Panc1 (cell line): ENCODE measurements around the gene SLC12A4. TPM values are rescaled to one million over a fixed set of nuclear protein-coding genes. Genes with fewer than 3 reads are reported as not detected.

ENCODE experiments used
- ATAC-seq: fragments of 200-7000 bp; cut with Tn5 transposase; 2 replicates; pipeline ENCODE4 v1.9.1; 2020; ENCODE audit warnings: mild to moderate bottlenecking, moderate library complexity
- BruUV-seq: library from RNA; stranded (reverse); fragments of 400-500 nt; replicated peaks from 2 replicates; lab custom pipeline; 2021; lab: Mats Ljungman, UMichigan
- CTCF ChIA-PET: fragments of 300-600 bp; sonication (Branson Sonifier 250); formaldehyde crosslinking; loops from one replicate; lab custom pipeline; 2022; ENCODE audit warnings: antibody characterized with exemption; lab: Charles Lee
- POLR2A ChIA-PET: fragments of 300-600 bp; sonication (Branson Sonifier 250); formaldehyde crosslinking; loops from one replicate; lab custom pipeline; 2022; ENCODE audit warnings: antibody characterized with exemption; lab: Charles Lee
- DNase-seq: peaks from one replicate; pipeline ENCODE4 v3.0.0-alpha.2; 2010; ENCODE audit warnings: low read depth, low spot score
- H3K27ac ChIP-seq: 2 replicates; pipeline ENCODE4 v1.5.1; 2011; ENCODE audit warnings: mild to moderate bottlenecking, low read length, inconsistent platforms
- H3K27me3 ChIP-seq: fragments of 200-500 bp; sonication (Bioruptor generic); 2 replicates; pipeline ENCODE4 v1.6.0; 2014; ENCODE audit warnings: low read length, inconsistent platforms; ENCODE audit not compliant: control insufficient read depth, insufficient read depth
- H3K36me3 ChIP-seq: fragments of 200-500 bp; sonication (Bioruptor generic); 2 replicates; pipeline ENCODE4 v1.5.1; 2014; ENCODE audit warnings: inconsistent platforms, mild to moderate bottlenecking, low read length, moderate library complexity; ENCODE audit not compliant: control insufficient read depth, insufficient read depth
- H3K4me1 ChIP-seq: 2 replicates; pipeline ENCODE4 v1.5.1; 2011; ENCODE audit warnings: inconsistent platforms, mild to moderate bottlenecking, low read length, moderate library complexity; ENCODE audit not compliant: control insufficient read depth, insufficient read depth
- H3K4me3 ChIP-seq, 2 experiments: 2 replicates each; pipeline ENCODE4 v1.5.1; 2011 to 2012; ENCODE audit warnings: low read depth in 2 of 2, low read length in 2 of 2, mild to moderate bottlenecking in 2 of 2, inconsistent platforms in 1 of 2, moderate library complexity in 1 of 2
- H3K9me3 ChIP-seq: fragments of 200-500 bp; sonication (Bioruptor generic); 2 replicates; pipeline ENCODE4 v1.5.1; 2014; ENCODE audit warnings: low read depth, mild to moderate bottlenecking, inconsistent platforms, low read length, moderate library complexity; ENCODE audit not compliant: control insufficient read depth, insufficient read depth
- POLR2AphosphoS5 ChIP-seq: IDR thresholded peaks from 2 replicates; pipeline ENCODE4 v1.6.1; 2012; ENCODE audit warnings: mild to moderate bottlenecking, low read depth, low read length, moderate library complexity
- SIN3A ChIP-seq: IDR thresholded peaks from 2 replicates; pipeline ENCODE4 v1.6.1; 2012; ENCODE audit warnings: low read depth, mild to moderate bottlenecking, low read length, moderate library complexity, borderline replicate concordance; ENCODE audit not compliant: insufficient read depth
- TCF7L2 ChIP-seq: IDR thresholded peaks from 2 replicates; pipeline ENCODE4 v1.6.1; 2011; ENCODE audit warnings: mild to moderate bottlenecking, low read depth, low read length, inconsistent platforms
- in situ Hi-C: cut with HindIII; loops from 2 replicates; pipeline ENCODE4 v1.10.0; 2016; ENCODE audit warnings: low sequenced_read_pairs, low pct_unique_long_range_greater_than_20kb
- intact Hi-C: fragments of 100-400 bp; cut with micrococcal nuclease; formaldehyde crosslinking; loops from one replicate; pipeline ENCODE4 v1.10.0; 2022; ENCODE audit not compliant: unreplicated experiment
- total RNA-seq: library from RNA; stranded (reverse); gene quantifications from one replicate; pipeline ENCODE4 v1.2.1, GENCODE V29; 2021; ENCODE audit not compliant: unreplicated experiment
- TF ChIP-seq, protein P1 (sequence below), 2 experiments: IDR thresholded peaks; 2 replicates each; pipeline ENCODE4 v1.6.1; 2011 to 2012; ENCODE audit warnings: low read depth in 2 of 2, control low read depth in 1 of 2, low read length in 1 of 2, mild to moderate bottlenecking in 1 of 2, moderate library complexity in 1 of 2; ENCODE audit not compliant: insufficient read depth in 1 of 2
- TF ChIP-seq, protein P2 (sequence below): fragments of 450-650 bp; IDR thresholded peaks from 2 replicates; pipeline ENCODE4 v1.5.1; 2017; ENCODE audit warnings: mild to moderate bottlenecking

SLC12A4 gene
- total RNA-seq, 1 experiment from 2014 or later = 31.8 TPM

DNA sequence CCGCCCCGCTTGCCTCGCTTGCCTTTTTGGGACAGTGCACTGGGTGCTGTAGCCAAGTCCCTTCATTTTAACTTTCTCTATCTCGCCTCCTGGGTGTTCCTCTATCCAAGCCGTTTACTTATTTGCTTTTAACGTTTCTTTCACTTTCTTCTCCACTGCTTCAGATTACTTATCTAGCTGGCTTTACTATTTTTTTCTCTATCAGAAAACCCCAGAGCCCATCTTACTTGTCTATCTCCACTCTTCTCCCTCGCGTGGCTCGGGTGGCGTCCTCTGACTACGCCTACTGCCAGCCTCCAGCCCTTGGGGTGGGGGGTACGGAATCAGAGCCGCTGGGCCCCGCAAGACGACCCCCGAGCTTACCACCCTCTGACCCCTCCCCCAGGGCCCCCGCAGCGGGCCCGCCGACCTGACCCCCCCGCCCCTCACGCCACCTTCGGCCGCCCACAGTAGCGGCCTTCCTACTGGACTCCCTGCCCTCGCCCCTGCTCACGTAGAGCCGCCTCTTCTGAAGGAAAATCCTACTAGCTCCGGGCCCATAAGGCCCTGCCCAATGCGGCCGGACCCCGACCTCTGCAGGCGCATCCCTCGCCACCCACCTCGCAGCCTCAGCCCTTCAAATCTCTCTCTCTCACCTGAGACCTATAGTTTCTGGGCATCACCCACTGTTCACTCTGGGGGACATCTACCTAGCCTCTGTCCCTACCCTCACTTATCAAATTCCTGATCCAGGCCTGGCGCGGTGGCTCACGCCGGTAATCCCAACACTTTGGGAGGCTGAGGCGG is 1.0 kb upstream of the SLC12A4 start:
- Histone ChIP-seq H3K36me3 (no peaks in the 10 kb centered on the region), H3K9me3 (no peaks in the 10 kb centered on the region), H3K4me3 (peak overlapping the region; percentile 69 to 85), H3K27ac (peak overlapping the region; percentile 54), H3K27me3 (no peaks in the 10 kb centered on the region), H3K4me1 (peaks cover 15% of the 10 kb centered on the region)
- ChIA-PET CTCF (interaction anchor here (0.6 to 0.7 kb wide), 2 partner anchors 26 to 294 kb away, joined by 10 to 12 read pairs; no protein-coding TSS in a partner anchor), POLR2A (no interaction called here)
- ATAC-seq (no peak; the same call in 1 of the 2 replicates), DNase-seq (no peak)
- in situ Hi-C loops = no loop called here
- intact Hi-C loops = no loop called here
- TF ChIP-seq TCF7L2 (no peak), POLR2AphosphoS5 (no peak), SIN3A (no peak)
- TF ChIP-seq, protein P1, sequence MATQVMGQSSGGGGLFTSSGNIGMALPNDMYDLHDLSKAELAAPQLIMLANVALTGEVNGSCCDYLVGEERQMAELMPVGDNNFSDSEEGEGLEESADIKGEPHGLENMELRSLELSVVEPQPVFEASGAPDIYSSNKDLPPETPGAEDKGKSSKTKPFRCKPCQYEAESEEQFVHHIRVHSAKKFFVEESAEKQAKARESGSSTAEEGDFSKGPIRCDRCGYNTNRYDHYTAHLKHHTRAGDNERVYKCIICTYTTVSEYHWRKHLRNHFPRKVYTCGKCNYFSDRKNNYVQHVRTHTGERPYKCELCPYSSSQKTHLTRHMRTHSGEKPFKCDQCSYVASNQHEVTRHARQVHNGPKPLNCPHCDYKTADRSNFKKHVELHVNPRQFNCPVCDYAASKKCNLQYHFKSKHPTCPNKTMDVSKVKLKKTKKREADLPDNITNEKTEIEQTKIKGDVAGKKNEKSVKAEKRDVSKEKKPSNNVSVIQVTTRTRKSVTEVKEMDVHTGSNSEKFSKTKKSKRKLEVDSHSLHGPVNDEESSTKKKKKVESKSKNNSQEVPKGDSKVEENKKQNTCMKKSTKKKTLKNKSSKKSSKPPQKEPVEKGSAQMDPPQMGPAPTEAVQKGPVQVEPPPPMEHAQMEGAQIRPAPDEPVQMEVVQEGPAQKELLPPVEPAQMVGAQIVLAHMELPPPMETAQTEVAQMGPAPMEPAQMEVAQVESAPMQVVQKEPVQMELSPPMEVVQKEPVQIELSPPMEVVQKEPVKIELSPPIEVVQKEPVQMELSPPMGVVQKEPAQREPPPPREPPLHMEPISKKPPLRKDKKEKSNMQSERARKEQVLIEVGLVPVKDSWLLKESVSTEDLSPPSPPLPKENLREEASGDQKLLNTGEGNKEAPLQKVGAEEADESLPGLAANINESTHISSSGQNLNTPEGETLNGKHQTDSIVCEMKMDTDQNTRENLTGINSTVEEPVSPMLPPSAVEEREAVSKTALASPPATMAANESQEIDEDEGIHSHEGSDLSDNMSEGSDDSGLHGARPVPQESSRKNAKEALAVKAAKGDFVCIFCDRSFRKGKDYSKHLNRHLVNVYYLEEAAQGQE (IDR thresholded peaks at IDR 0.05; ENCODE audit: insufficient read depth in 1 of 2, low read depth in 2 of 2, low read length in 1 of 2) = no peak
- TF ChIP-seq, protein P2, sequence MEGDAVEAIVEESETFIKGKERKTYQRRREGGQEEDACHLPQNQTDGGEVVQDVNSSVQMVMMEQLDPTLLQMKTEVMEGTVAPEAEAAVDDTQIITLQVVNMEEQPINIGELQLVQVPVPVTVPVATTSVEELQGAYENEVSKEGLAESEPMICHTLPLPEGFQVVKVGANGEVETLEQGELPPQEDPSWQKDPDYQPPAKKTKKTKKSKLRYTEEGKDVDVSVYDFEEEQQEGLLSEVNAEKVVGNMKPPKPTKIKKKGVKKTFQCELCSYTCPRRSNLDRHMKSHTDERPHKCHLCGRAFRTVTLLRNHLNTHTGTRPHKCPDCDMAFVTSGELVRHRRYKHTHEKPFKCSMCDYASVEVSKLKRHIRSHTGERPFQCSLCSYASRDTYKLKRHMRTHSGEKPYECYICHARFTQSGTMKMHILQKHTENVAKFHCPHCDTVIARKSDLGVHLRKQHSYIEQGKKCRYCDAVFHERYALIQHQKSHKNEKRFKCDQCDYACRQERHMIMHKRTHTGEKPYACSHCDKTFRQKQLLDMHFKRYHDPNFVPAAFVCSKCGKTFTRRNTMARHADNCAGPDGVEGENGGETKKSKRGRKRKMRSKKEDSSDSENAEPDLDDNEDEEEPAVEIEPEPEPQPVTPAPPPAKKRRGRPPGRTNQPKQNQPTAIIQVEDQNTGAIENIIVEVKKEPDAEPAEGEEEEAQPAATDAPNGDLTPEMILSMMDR = no peak
- no TSS peak for BruUV-seq

DNA sequence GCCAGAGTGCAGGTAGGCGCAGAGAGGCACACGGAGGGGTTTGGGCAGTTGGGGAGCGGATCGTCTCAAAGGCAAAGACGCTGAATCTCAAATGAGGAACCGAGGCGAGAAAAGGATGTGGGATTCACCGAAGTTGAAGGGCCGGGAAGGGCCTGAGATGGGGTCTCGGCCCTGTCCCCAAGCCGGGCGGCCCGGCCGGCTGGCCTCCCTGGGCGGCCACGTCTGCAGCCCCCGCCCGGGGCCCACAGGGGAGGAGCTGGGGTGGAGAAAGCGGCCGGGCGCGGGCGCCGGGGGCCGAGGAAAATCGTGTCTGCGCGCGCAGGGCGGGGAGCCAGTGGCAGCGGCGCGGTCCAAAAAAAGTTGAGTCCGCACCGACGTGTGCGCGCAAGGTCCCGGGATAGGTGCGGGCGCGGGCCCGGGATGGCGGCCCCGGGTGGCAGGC is 458 bp downstream of the SLC12A4 start:
- H3K4me1 ChIP-seq = peaks cover 15% of the 10 kb centered on the region
- no TSS peak for BruUV-seq
- peak overlapping the region; percentile 88 for H3K27ac ChIP-seq
- H3K36me3 ChIP-seq = no peaks in the 10 kb centered on the region
- ATAC-seq = peak; percentile 53
- in situ Hi-C loops = no loop called here
- no peak for TF ChIP-seq POLR2AphosphoS5
- TF ChIP-seq, protein P2 = no peak
- no peak for DNase-seq
- H3K9me3 ChIP-seq = no peaks in the 10 kb centered on the region
- POLR2A ChIA-PET = interaction anchor here (0.5 kb wide), 2 partner anchors 26 to 236 kb away, joined by 3 to 4 read pairs; no protein-coding TSS in a partner anchor
- H3K27me3 ChIP-seq = no peaks in the 10 kb centered on the region
- CTCF ChIA-PET = no interaction called here
- intact Hi-C loops = no loop called here
- H3K4me3 ChIP-seq = peak overlapping the region; percentile 69 to 85
